ENCODE measurements around the gene MYH10. TPM values are rescaled to one million over a fixed set of nuclear protein-coding genes. Genes with fewer than 3 reads are reported as not detected.
A peak's percentile ranks its signal among the peaks of the same experiment; 100 is the strongest.

Gene MYH10
- total RNA-seq, 2 donors from 2014 or later, result 251 to 257 TPM

GRCh38 chr17:8665684-8666083 lies 35.2 kb upstream of the MYH10 start:
- Mint-ChIP-seq H3K27ac (no peak overlapping the region), H3K27me3 (ENCODE audit: insufficient read depth) (peaks cover 7% of the 10 kb centered on the region), H3K36me3 (ENCODE audit: low read depth) (no peaks in the 10 kb centered on the region), H3K9me3 (no peaks in the 10 kb centered on the region), H3K4me3 (no peak overlapping the region), H3K4me1 (peaks cover 16% of the 10 kb centered on the region)
- Histone ChIP-seq H3K36me3 (ENCODE audit: control insufficient read depth, insufficient read depth, low read length) (no peaks in the 10 kb centered on the region), H3K9ac (ENCODE audit: extremely low read depth, low read length, poor library complexity, severe bottlenecking) (no peak overlapping the region), H3K4me1 (ENCODE audit: control insufficient read depth, insufficient read depth, low read length) (peaks cover 7% of the 10 kb centered on the region), H3K4me3 (ENCODE audit: low read length) (no peak overlapping the region), H3K27ac (ENCODE audit: low read depth, low read length) (no peak overlapping the region), H3K27me3 (ENCODE audit: control insufficient read depth, insufficient read depth, low read length, poor library complexity, severe bottlenecking) (peaks cover 9% of the 10 kb centered on the region), H3K9me3 (ENCODE audit: control insufficient read depth, low read length) (no peaks in the 10 kb centered on the region)
- peak; percentile 36 for DNase-seq
- 88% methylated on average over 2 of the region's 2 CpGs; no CpG with 5 or more reads in 1 of the 2 experiments for WGBS, 2 experiments (ENCODE audit: insufficient coverage in 1 of 2, insufficient read length in 1 of 2)
- TF ChIP-seq CTCF (conservative IDR thresholded peaks at IDR 0.05), result no peak

- TF ChIP-seq CTCF (conservative IDR thresholded peaks at IDR 0.05), result no peak
- H3K27me3 Mint-ChIP-seq (ENCODE audit: insufficient read depth), result peaks cover 8% of the 10 kb centered on the region
- H3K36me3 Mint-ChIP-seq (ENCODE audit: low read depth), result no peaks in the 10 kb centered on the region
- no peak overlapping the region for H3K27ac Mint-ChIP-seq
- Histone ChIP-seq H3K27ac (ENCODE audit: low read depth, low read length) (no peak overlapping the region), H3K9ac (ENCODE audit: extremely low read depth, low read length, poor library complexity, severe bottlenecking) (no peak overlapping the region), H3K4me3 (ENCODE audit: low read length) (no peak overlapping the region), H3K36me3 (ENCODE audit: control insufficient read depth, insufficient read depth, low read length) (no peaks in the 10 kb centered on the region), H3K27me3 (ENCODE audit: control insufficient read depth, insufficient read depth, low read length, poor library complexity, severe bottlenecking) (peaks cover 9% of the 10 kb centered on the region), H3K9me3 (ENCODE audit: control insufficient read depth, low read length) (no peaks in the 10 kb centered on the region), H3K4me1 (ENCODE audit: control insufficient read depth, insufficient read depth, low read length) (peaks cover 7% of the 10 kb centered on the region)
- H3K9me3 Mint-ChIP-seq, result no peaks in the 10 kb centered on the region
- no peak for DNase-seq
- no peak overlapping the region for H3K4me3 Mint-ChIP-seq
- 94 to 99% methylated on average over 8 to 11 of the region's 12 CpGs for WGBS, 2 experiments (ENCODE audit: insufficient coverage in 1 of 2, insufficient read length in 1 of 2)
- peaks cover 14% of the 10 kb centered on the region for H3K4me1 Mint-ChIP-seq
Observed at GRCh38 chr17:8664456-8665126, 34.1 kb upstream of the MYH10 start.

GRCh38 chr17:8662973-8663372 lies 32.4 kb upstream of the MYH10 start:
- Mint-ChIP-seq H3K9me3 (no peaks in the 10 kb centered on the region), H3K4me3 (no peak overlapping the region), H3K27me3 (ENCODE audit: insufficient read depth) (peaks cover 8% of the 10 kb centered on the region), H3K27ac (no peak overlapping the region), H3K4me1 (peaks cover 2% of the 10 kb centered on the region), H3K36me3 (ENCODE audit: low read depth) (no peaks in the 10 kb centered on the region)
- Histone ChIP-seq H3K9me3 (ENCODE audit: control insufficient read depth, low read length) (no peaks in the 10 kb centered on the region), H3K27ac (ENCODE audit: low read depth, low read length) (no peak overlapping the region), H3K4me3 (ENCODE audit: low read length) (no peak overlapping the region), H3K9ac (ENCODE audit: extremely low read depth, low read length, poor library complexity, severe bottlenecking) (no peak overlapping the region), H3K36me3 (ENCODE audit: control insufficient read depth, insufficient read depth, low read length) (no peaks in the 10 kb centered on the region), H3K4me1 (ENCODE audit: control insufficient read depth, insufficient read depth, low read length) (no peaks in the 10 kb centered on the region), H3K27me3 (ENCODE audit: control insufficient read depth, insufficient read depth, low read length, poor library complexity, severe bottlenecking) (peaks cover 9% of the 10 kb centered on the region)
- no peak for DNase-seq
- TF ChIP-seq CTCF (conservative IDR thresholded peaks at IDR 0.05), result no peak
- 93 to 94% methylated on average over 4 to 5 of the region's 5 CpGs for whole genome bisulfite sequencing, 2 experiments (ENCODE audit: insufficient coverage in 1 of 2, insufficient read length in 1 of 2)
